GM21367 (cell line): ENCODE data around the gene CRYBA1.
"Not testable (repeated sequence)": the region's sequence is repeated elsewhere in the genome, so short reads cannot be mapped to it uniquely, and the experiment has no call there.

Experiments used
- ATAC-seq: cut with Tn5 transposase; IDR thresholded peaks from one replicate; pipeline ENCODE4 v1.9.1; 2021; ENCODE audit not compliant: unreplicated experiment

Gene CRYBA1

GRCh38 chr17:29246628-29247027 is at the start of gene CRYBA1:
TSS of gene CRYBA1 (plus strand) at chr17:29246859. CDS start at chr17:29246864, 5 bp downstream.
- no peak for ATAC-seq

GRCh38 chr17:29197516-29198272 is 49.0 kb upstream of the CRYBA1 start:
- ATAC-seq, result no peak

- ATAC-seq, result not testable (repeated sequence)
These were observed 42.4 kb upstream of the CRYBA1 start for GRCh38 chr17:29204068-29204804.

GRCh38 chr17:29205047-29205446 is 41.6 kb upstream of the CRYBA1 start:
- ATAC-seq, result no peak

- ATAC-seq, result no peak
These were observed 38.7 kb upstream of the CRYBA1 start for GRCh38 chr17:29207975-29208374.

- no peak for ATAC-seq
These were observed 37.6 kb upstream of the CRYBA1 start for GRCh38 chr17:29209073-29209472.

GRCh38 chr17:29210879-29211278 is 35.8 kb upstream of the CRYBA1 start:
- ATAC-seq, result no peak

- no peak for ATAC-seq
These were observed 34.5 kb upstream of the CRYBA1 start for GRCh38 chr17:29212094-29212631.

GRCh38 chr17:29212681-29213121 is 34.0 kb upstream of the CRYBA1 start:
- no peak for ATAC-seq

- no peak for ATAC-seq
These were observed 32.2 kb upstream of the CRYBA1 start for GRCh38 chr17:29214215-29215146.

- ATAC-seq, result no peak
These were observed 31.5 kb upstream of the CRYBA1 start for GRCh38 chr17:29215174-29215573.

GRCh38 chr17:29215717-29216116 is 30.9 kb upstream of the CRYBA1 start:
- no peak for ATAC-seq

GRCh38 chr17:29216181-29216580 is 30.5 kb upstream of the CRYBA1 start:
- no peak for ATAC-seq

- no peak for ATAC-seq
These were observed 29.8 kb upstream of the CRYBA1 start for GRCh38 chr17:29216856-29217255.

GRCh38 chr17:29219378-29220047 is 27.1 kb upstream of the CRYBA1 start:
- no peak for ATAC-seq

GRCh38 chr17:29221338-29221737 is 25.3 kb upstream of the CRYBA1 start:
- not testable (repeated sequence) for ATAC-seq

- no peak for ATAC-seq
These were observed 21.3 kb upstream of the CRYBA1 start for GRCh38 chr17:29225396-29225795.

GRCh38 chr17:29233301-29233700 is 13.4 kb upstream of the CRYBA1 start:
- no peak for ATAC-seq

GRCh38 chr17:29234972-29235371 is 11.7 kb upstream of the CRYBA1 start:
- not testable (repeated sequence) for ATAC-seq

GRCh38 chr17:29235904-29236303 is 10.8 kb upstream of the CRYBA1 start:
- no peak for ATAC-seq
